GM12878 (cell line): ENCODE measurements around the gene ADAMTS17. TPM values are rescaled to one million over a fixed set of nuclear protein-coding genes. Genes with fewer than 3 reads are reported as not detected.

Experiments used
- ATAC-seq: fragments of 200-7000 bp; cut with Tn5 transposase; 3 replicates; pipeline ENCODE4 v1.9.1; 2020; ENCODE audit warnings: mild to moderate bottlenecking, moderate library complexity
- BruUV-seq: library from RNA; stranded (reverse); fragments of 400-500 nt; replicated peaks from 2 replicates; lab custom pipeline; 2021; lab: Mats Ljungman, UMichigan
- CTCF ChIA-PET: fragments of 300-600 bp; sonication (Branson Sonifier 250); formaldehyde crosslinking; extraction: SDS; loops from one replicate; lab custom pipeline; 2021; ENCODE audit warnings: inconsistent platforms; lab: Yijun Ruan, JAX
- POLR2A ChIA-PET: fragments of 350-600 bp; formaldehyde crosslinking; extraction: SDS; loops from one replicate; lab custom pipeline; 2021; ENCODE audit warnings: inconsistent platforms; lab: Charles Lee
- RAD21 ChIA-PET: fragments of 300-600 bp; sonication (Branson Sonifier 250); formaldehyde crosslinking; loops from one replicate; lab custom pipeline; 2023; ENCODE audit warnings: antibody characterized with exemption; ENCODE audit not compliant: unreplicated experiment; lab: Charles Lee
- SMC1A ChIA-PET: fragments of 300-600 bp; sonication (Branson Sonifier 250); formaldehyde crosslinking; loops from one replicate; lab custom pipeline; 2023; ENCODE audit not compliant: unreplicated experiment, uncharacterized antibody; lab: Charles Lee
- DNase-seq: peaks from one replicate; pipeline ENCODE4 v3.0.0-alpha.2; 2011; ENCODE audit warnings: low read depth, low spot score
- FAIRE-seq: peaks from 3 replicates; lab custom pipeline; 2011; peaks lifted over from hg19 to GRCh38; lab: Jason Lieb, UNC
- H2AFZ ChIP-seq: 2 replicates; pipeline ENCODE4 v1.6.0; 2011; ENCODE audit warnings: low read depth, low read length, control low read depth; ENCODE audit not compliant: control insufficient read depth
- H3K27ac ChIP-seq: 2 replicates; pipeline ENCODE4 v1.5.1; 2011; ENCODE audit warnings: control low read depth; ENCODE audit not compliant: control insufficient read depth, insufficient read depth
- H3K27me3 ChIP-seq, 2 experiments: replicated peaks in 1 of 2; 2 replicates each; pipeline versions ENCODE4 v1.6.0 to v1.6.1; 2011; ENCODE audit warnings: low read length in 1 of 2; ENCODE audit not compliant: control insufficient read depth in 2 of 2, insufficient read depth in 2 of 2
- H3K36me3 ChIP-seq, 2 experiments: 2 replicates each; pipeline ENCODE4 v1.5.1; 2011; ENCODE audit warnings: low read length in 1 of 2; ENCODE audit not compliant: control insufficient read depth in 2 of 2, insufficient read depth in 2 of 2
- H3K4me1 ChIP-seq: 2 replicates; pipeline ENCODE4 v1.6.1; 2011; ENCODE audit warnings: mild to moderate bottlenecking, low read length, moderate library complexity, mixed read lengths; ENCODE audit not compliant: control insufficient read depth, insufficient read depth
- H3K4me2 ChIP-seq: 2 replicates; pipeline ENCODE4 v1.6.0; 2011; ENCODE audit warnings: control low read depth; ENCODE audit not compliant: control insufficient read depth, insufficient read depth
- H3K4me3 ChIP-seq: fragments of 200-600 bp; sonication (generic); 2 replicates; pipeline ENCODE4 v1.5.1; 2016
- H3K79me2 ChIP-seq: 2 replicates; pipeline ENCODE4 v1.6.0; 2011; ENCODE audit warnings: low read length; ENCODE audit not compliant: control insufficient read depth, insufficient read depth
- H3K9ac ChIP-seq: 2 replicates; pipeline ENCODE4 v1.8.0; 2011; ENCODE audit warnings: low read length, control low read depth, mixed read lengths; ENCODE audit not compliant: control insufficient read depth, insufficient read depth
- H3K9me3 ChIP-seq: replicated peaks from 3 replicates; pipeline ENCODE4 v1.5.1; 2011; ENCODE audit warnings: mild to moderate bottlenecking, low read length; ENCODE audit not compliant: control insufficient read depth, insufficient read depth
- H4K20me1 ChIP-seq: 2 replicates; pipeline ENCODE4 v1.6.0; 2011; ENCODE audit not compliant: control insufficient read depth, insufficient read depth
- CBX3 ChIP-seq: fragments of 200-600 bp; sonication (generic); IDR thresholded peaks from 2 replicates; pipeline ENCODE4 v1.6.1; 2016; ENCODE audit warnings: low read depth, borderline replicate concordance
- CREB1 ChIP-seq: IDR thresholded peaks from 2 replicates; pipeline ENCODE4 v1.6.1; 2012; ENCODE audit warnings: low read depth, mild to moderate bottlenecking, inconsistent platforms
- CREM ChIP-seq: IDR thresholded peaks from 2 replicates; pipeline ENCODE4 v1.6.1; 2014; ENCODE audit warnings: antibody characterized with exemption, low read depth
- DPF2 ChIP-seq: fragments of 450-650 bp; IDR thresholded peaks from 2 replicates; pipeline ENCODE4 v1.6.1; 2017; ENCODE audit warnings: mild to moderate bottlenecking
- ESRRA ChIP-seq: IDR thresholded peaks from 2 replicates; pipeline ENCODE4 v1.6.1; 2012; ENCODE audit warnings: mild to moderate bottlenecking, low read length, improper control_type of control experiment
- FOXM1 ChIP-seq: IDR thresholded peaks from 2 replicates; pipeline ENCODE4 v1.6.1; 2012; ENCODE audit warnings: low read depth, mild to moderate bottlenecking, inconsistent platforms, low read length, moderate library complexity
- HDGF ChIP-seq: fragments of 450-650 bp; IDR thresholded peaks from 2 replicates; pipeline ENCODE4 v1.6.1; 2016; ENCODE audit warnings: antibody characterized with exemption
- JUND ChIP-seq: IDR thresholded peaks from 2 replicates; pipeline ENCODE4 v1.6.1; 2012; ENCODE audit warnings: low read depth, mild to moderate bottlenecking, low read length, improper control_type of control experiment, moderate library complexity
- KDM1A ChIP-seq: fragments of 200-600 bp; sonication (generic); IDR thresholded peaks from 2 replicates; pipeline ENCODE4 v1.6.1; 2016; ENCODE audit warnings: borderline replicate concordance
- KLF5 ChIP-seq: fragments of 450-650 bp; IDR thresholded peaks from 2 replicates; pipeline ENCODE4 v1.6.1; 2014; ENCODE audit warnings: mild to moderate bottlenecking; ENCODE audit not compliant: partially characterized antibody
- LARP7 ChIP-seq: fragments of 450-650 bp; IDR thresholded peaks from 2 replicates; pipeline ENCODE4 v1.6.1; 2017; ENCODE audit warnings: mild to moderate bottlenecking
- MTA3 ChIP-seq: IDR thresholded peaks from 2 replicates; pipeline ENCODE4 v1.6.1; 2012; ENCODE audit warnings: low read length, inconsistent platforms, borderline replicate concordance
- NBN ChIP-seq: fragments of 450-650 bp; IDR thresholded peaks from 2 replicates; pipeline ENCODE4 v1.6.1; 2016
- NFYA ChIP-seq: IDR thresholded peaks from 2 replicates; pipeline ENCODE4 v1.6.1; 2011; ENCODE audit warnings: low read depth, mild to moderate bottlenecking, low read length, improper control_type of control experiment, borderline replicate concordance
- NR2C1 ChIP-seq: fragments of 450-650 bp; IDR thresholded peaks from 2 replicates; pipeline ENCODE4 v1.6.1; 2017; ENCODE audit warnings: antibody characterized with exemption, mild to moderate bottlenecking, moderate library complexity
- NR2F1 ChIP-seq: fragments of 450-650 bp; conservative IDR thresholded peaks from 2 replicates; pipeline ENCODE4 v1.6.1; 2017; ENCODE audit warnings: mild to moderate bottlenecking
- RELA ChIP-seq: fragments of 450-650 bp; IDR thresholded peaks from 2 replicates; pipeline ENCODE4 v1.8.0; 2014; ENCODE audit warnings: borderline replicate concordance; ENCODE audit not compliant: partially characterized antibody
- SIN3A ChIP-seq: IDR thresholded peaks from 2 replicates; pipeline ENCODE4 v1.6.1; 2012; ENCODE audit warnings: low read depth, low read length, improper control_type of control experiment
- SMAD5 ChIP-seq: IDR thresholded peaks from 2 replicates; pipeline ENCODE4 v1.6.1; 2016; ENCODE audit warnings: antibody characterized with exemption, low read depth
- SMARCA5 ChIP-seq: fragments of 450-650 bp; IDR thresholded peaks from 2 replicates; pipeline ENCODE4 v1.6.1; 2017; ENCODE audit warnings: mild to moderate bottlenecking
- ZNF384 ChIP-seq: IDR thresholded peaks from 2 replicates; pipeline ENCODE4 v1.6.1; 2012; ENCODE audit warnings: low read depth, mild to moderate bottlenecking, low read length, improper control_type of control experiment, borderline replicate concordance
- WGBS: methylation state at CpG from one replicate; pipeline ENCODE4 v1.1.6; 2016; ENCODE audit warnings: low lambda C conversion rate; ENCODE audit not compliant: insufficient replicate concordance, insufficient coverage; ENCODE audit errors: missing lambda C conversion rate; 5-methylcytosine and 5-hydroxymethylcytosine counted together
- in situ Hi-C: fragments of 300-500 bp; cut with MboI; formaldehyde crosslinking; loops from 9 replicates; pipeline ENCODE4 v1.14.3; 2018; ENCODE audit warnings: mixed read lengths
- intact Hi-C: fragments of 100-400 bp; cut with micrococcal nuclease; formaldehyde crosslinking; loops from one replicate; pipeline ENCODE4 v1.14.2; 2022; ENCODE audit not compliant: unreplicated experiment
- polyA plus RNA-seq, 11 experiments: library from polyadenylated mRNA; depleted of rRNA in 4 of 11; unstranded in 6 of 11; stranded (reverse) in 5 of 11; fragments of >200 nt; fragmentation: Nextera tagmentation in 4 of 11; fragmentation: Illumina TruSeq in 1 of 11; extraction: Ambion mirVana in 4 of 11; extraction: Trizol in 1 of 11; gene quantifications; 1 replicate in 1 of 11; 2 replicates in 10 of 11; pipeline versions ENCODE4 v1.2.1 to v1.2.3, GENCODE V29; 2011 to 2016; ENCODE audit warnings: inconsistent platforms in 2 of 11, missing spikeins in 2 of 11, low read depth in 1 of 11
- total RNA-seq, 4 experiments: library from RNA; depleted of rRNA in 3 of 4; stranded (reverse); fragments of >200 nt in 3 of 4; fragmentation: Illumina TruSeq in 1 of 4; extraction: Trizol in 1 of 4; gene quantifications; 2 replicates each; pipeline versions ENCODE4 v1.2.1 to v1.2.3, GENCODE V29; 2013 to 2021
- TF ChIP-seq, protein P1 (sequence below): fragments of 450-650 bp; conservative IDR thresholded peaks from 2 replicates; pipeline ENCODE4 v1.6.1; 2017; ENCODE audit warnings: mild to moderate bottlenecking, moderate library complexity
- TF ChIP-seq, protein P2 (sequence below): fragments of 450-650 bp; formaldehyde crosslinking; IDR thresholded peaks from 2 replicates; pipeline ENCODE4 v1.4.0; 2022; ENCODE audit warnings: mild to moderate bottlenecking, moderate library complexity

The ADAMTS17 gene
- total and polyA plus RNA-seq, 10 of the 15 experiments (the other 5 are each of a cell fraction or from before 2014, with no cell fraction given): 0.04 to 0.50 (median 0.10) TPM; not detected in 4

DNA sequence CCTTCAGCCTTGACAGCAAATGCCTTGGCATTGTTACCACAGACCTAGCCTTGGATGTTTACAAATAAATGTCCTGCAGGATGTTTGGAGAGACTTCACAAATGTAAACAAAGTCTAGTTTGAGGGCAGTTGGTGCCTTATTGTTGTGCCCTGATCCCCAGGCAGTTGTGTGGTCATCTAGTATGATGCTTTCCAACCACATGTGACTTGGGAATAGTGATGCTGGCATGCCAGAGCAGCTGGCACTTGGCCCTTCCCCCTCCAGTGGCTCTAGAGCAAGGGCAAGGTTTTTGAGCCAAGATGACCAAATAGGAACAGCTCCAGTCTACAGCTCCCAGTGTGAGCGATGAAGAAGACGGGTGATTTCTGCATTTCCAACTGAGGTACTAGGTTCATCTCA is 258.2 kb downstream of the ADAMTS17 start (continued):
- TF ChIP-seq SMAD5 (no peak), ZNF384 (no peak), FOXM1 (no peak), NFYA (no peak), KLF5 (no peak), MTA3 (no peak), NBN (no peak)

DNA sequence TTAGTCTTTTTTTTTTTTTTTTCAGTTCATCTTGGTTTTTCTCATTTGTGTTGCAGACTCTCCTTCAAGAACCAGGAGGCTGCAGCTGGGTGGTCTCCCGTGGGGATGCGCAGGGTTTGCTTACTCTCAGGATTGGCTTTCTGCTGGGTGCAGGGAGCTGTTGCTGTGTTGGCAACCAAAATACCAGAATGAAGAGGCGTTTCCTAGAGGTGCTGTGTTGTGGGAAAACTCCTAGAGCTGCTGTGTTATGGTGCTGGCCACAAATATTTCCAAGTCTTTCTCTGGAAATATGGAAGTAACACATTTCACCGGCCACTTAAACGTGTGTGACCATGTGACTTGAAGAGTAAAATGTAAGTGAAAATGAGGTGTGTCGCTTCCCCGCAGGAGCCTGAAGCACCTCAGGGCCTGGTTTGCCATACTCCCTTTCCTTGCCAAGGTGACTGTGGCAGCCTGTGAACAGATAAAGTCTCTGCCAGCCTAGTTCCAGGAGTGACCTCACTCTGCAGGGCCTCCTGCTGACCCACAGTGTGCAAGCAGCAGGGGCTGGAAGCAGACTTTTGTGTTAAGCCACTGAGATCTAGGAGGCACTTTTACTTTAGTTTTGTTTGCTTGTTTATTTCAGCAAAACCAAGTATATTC is 258.9 kb downstream of the ADAMTS17 start:
- Histone ChIP-seq H3K4me1 (no peaks in the 10 kb centered on the region), H3K27ac (no peak overlapping the region), H3K79me2 (no peaks in the 10 kb centered on the region), H3K4me3 (no peak overlapping the region), H3K27me3 (no peaks in the 10 kb centered on the region), H3K9ac (no peak overlapping the region), H3K9me3 (no peaks in the 10 kb centered on the region), H3K36me3 (no peaks in the 10 kb centered on the region), H3K4me2 (no peak overlapping the region), H2AFZ (no peak overlapping the region), H4K20me1 (no peaks in the 10 kb centered on the region)
- no peak for DNase-seq
- no peak for ATAC-seq
- no peak for FAIRE-seq
- SMC1A ChIA-PET: no interaction called here
- in situ Hi-C loops: no loop called here
- RAD21 ChIA-PET: no interaction called here
- 60% methylated on average over 7 of the region's 7 CpGs for WGBS
- intact Hi-C loops: no loop called here
- CTCF ChIA-PET: no interaction called here
- no TSS peak for BruUV-seq
- POLR2A ChIA-PET: no interaction called here
- TF ChIP-seq NBN: no peak
- TF ChIP-seq KDM1A: no peak
- no peak for TF ChIP-seq ESRRA
- TF ChIP-seq FOXM1: no peak
- TF ChIP-seq, protein P1, sequence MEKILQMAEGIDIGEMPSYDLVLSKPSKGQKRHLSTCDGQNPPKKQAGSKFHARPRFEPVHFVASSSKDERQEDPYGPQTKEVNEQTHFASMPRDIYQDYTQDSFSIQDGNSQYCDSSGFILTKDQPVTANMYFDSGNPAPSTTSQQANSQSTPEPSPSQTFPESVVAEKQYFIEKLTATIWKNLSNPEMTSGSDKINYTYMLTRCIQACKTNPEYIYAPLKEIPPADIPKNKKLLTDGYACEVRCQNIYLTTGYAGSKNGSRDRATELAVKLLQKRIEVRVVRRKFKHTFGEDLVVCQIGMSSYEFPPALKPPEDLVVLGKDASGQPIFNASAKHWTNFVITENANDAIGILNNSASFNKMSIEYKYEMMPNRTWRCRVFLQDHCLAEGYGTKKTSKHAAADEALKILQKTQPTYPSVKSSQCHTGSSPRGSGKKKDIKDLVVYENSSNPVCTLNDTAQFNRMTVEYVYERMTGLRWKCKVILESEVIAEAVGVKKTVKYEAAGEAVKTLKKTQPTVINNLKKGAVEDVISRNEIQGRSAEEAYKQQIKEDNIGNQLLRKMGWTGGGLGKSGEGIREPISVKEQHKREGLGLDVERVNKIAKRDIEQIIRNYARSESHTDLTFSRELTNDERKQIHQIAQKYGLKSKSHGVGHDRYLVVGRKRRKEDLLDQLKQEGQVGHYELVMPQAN: no peak
- TF ChIP-seq CBX3: no peak
- no peak for TF ChIP-seq NR2F1
- no peak for TF ChIP-seq DPF2
- TF ChIP-seq HDGF: no peak
- TF ChIP-seq SIN3A: no peak
- no peak for TF ChIP-seq JUND
- no peak for TF ChIP-seq SMARCA5
- no peak for TF ChIP-seq NR2C1
- TF ChIP-seq, protein P2, sequence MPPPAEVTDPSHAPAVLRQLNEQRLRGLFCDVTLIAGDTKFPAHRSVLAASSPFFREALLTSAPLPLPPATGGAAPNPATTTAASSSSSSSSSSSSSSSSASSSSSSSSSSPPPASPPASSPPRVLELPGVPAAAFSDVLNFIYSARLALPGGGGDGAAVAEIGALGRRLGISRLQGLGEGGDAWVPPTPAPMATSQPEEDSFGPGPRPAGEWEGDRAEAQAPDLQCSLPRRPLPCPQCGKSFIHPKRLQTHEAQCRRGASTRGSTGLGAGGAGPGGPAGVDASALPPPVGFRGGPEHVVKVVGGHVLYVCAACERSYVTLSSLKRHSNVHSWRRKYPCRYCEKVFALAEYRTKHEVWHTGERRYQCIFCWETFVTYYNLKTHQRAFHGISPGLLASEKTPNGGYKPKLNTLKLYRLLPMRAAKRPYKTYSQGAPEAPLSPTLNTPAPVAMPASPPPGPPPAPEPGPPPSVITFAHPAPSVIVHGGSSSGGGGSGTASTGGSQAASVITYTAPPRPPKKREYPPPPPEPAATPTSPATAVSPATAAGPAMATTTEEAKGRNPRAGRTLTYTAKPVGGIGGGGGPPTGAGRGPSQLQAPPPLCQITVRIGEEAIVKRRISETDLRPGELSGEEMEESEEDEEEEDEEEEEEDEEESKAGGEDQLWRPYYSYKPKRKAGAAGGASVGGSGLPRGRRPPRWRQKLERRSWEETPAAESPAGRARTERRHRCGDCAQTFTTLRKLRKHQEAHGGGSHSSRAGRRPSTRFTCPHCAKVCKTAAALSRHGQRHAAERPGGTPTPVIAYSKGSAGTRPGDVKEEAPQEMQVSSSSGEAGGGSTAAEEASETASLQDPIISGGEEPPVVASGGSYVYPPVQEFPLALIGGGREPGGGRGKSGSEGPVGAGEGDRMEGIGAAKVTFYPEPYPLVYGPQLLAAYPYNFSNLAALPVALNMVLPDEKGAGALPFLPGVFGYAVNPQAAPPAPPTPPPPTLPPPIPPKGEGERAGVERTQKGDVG (CRISPR knock-in tag): no peak
- no peak for TF ChIP-seq RELA
- no peak for TF ChIP-seq CREM
- TF ChIP-seq CREB1: no peak
- no peak for TF ChIP-seq LARP7
